ENCODE measurements around the gene TTLL5.

DNA sequence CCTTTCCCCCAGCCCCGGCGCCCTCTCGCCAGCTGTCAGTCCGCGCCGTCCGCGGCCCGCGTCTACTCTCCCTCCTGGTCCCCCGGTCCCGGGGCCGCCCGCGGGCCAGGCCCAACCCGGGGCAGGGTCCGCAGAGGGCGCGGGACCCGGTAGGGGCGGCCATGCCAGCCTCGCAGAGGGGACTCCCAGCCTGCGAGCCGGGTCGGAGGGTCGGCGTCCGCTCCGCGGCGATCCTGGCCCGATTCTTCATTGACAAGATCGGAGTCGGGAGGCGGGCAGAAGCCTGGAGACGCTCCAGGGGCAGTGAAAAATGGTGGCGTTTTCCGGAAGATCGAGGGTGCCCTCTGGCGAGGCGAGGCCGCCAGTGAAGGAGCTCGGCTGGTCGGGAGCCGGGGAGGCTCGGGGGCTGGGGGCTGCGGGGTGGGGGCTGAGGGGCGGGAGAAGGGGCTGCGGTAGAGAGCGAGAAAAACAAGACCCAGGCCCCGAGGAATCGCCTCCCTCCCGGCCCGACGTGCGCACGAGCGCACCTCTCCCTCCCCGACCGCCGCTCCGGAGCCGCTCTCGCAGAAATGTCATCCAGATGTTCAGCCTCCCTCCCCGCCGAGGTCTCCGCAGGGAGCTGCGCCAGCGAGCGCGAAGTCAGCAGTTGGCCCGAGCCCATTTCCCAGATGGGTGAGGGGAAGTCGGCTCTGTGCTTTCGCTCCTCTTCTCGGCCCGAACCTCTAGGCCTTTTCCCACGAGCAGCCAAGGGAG lies 321.4 kb downstream of the TTLL5 start:
- TF ChIP-seq USF2 (IDR thresholded peaks at IDR 0.05; ENCODE audit: borderline replicate concordance, low read depth, low read length) = no peak
- TF ChIP-seq ATF7 (IDR thresholded peaks at IDR 0.05; ENCODE audit: low read depth) = no peak
- TF ChIP-seq ETV6 (conservative IDR thresholded peaks at IDR 0.05 in 1 of 2, IDR thresholded peaks at IDR 0.05 in 1 of 2; ENCODE audit: borderline replicate concordance in 1 of 2, low read depth in 1 of 2) = no peak
- TF ChIP-seq SP1 (IDR thresholded peaks at IDR 0.05; ENCODE audit: low read depth, low read length) = no peak
